ENCODE results near the gene LMO1. TPM values are rescaled to one million over a fixed set of nuclear protein-coding genes. Genes with fewer than 3 reads are reported as not detected.

LMO1 gene
- total RNA-seq, 3 donors from 2014 or later (not counting 1 experiment from before 2014, with no cell fraction given) = not detected

- H3K27me3 ChIP-seq (ENCODE audit: control insufficient read depth, insufficient read depth, low read length) = no peaks in the 10 kb centered on the region
- 97% methylated on average over 2 of the region's 2 CpGs for WGBS (ENCODE audit: insufficient coverage)
- Mint-ChIP-seq H3K4me3 (no peak overlapping the region), H3K9me3 (peaks cover 0 to 5% of the 10 kb centered on the region in 2 donors), H3K4me1 (no peaks in the 10 kb centered on the region), H3K27me3 (ENCODE audit: low read depth in 2 of 2) (peaks cover 9 to 24% of the 10 kb centered on the region in 2 donors), H3K27ac (no peak overlapping the region), H3K36me3 (no peaks in the 10 kb centered on the region)
- intact Hi-C loops (cut with micrococcal nuclease) = no loop called here
- DNase-seq (no peak), ATAC-seq (no peak)
- H3K4me3 ChIP-seq (ENCODE audit: low read length) = no peak overlapping the region
- H3K36me3 ChIP-seq (ENCODE audit: control insufficient read depth, insufficient read depth, low read length) = no peaks in the 10 kb centered on the region
- no peaks in the 10 kb centered on the region for H3K9me3 ChIP-seq (ENCODE audit: control insufficient read depth, insufficient read depth, low read length)
- H3K27ac ChIP-seq (ENCODE audit: low read length) = no peak overlapping the region
- TF ChIP-seq, protein P1, sequence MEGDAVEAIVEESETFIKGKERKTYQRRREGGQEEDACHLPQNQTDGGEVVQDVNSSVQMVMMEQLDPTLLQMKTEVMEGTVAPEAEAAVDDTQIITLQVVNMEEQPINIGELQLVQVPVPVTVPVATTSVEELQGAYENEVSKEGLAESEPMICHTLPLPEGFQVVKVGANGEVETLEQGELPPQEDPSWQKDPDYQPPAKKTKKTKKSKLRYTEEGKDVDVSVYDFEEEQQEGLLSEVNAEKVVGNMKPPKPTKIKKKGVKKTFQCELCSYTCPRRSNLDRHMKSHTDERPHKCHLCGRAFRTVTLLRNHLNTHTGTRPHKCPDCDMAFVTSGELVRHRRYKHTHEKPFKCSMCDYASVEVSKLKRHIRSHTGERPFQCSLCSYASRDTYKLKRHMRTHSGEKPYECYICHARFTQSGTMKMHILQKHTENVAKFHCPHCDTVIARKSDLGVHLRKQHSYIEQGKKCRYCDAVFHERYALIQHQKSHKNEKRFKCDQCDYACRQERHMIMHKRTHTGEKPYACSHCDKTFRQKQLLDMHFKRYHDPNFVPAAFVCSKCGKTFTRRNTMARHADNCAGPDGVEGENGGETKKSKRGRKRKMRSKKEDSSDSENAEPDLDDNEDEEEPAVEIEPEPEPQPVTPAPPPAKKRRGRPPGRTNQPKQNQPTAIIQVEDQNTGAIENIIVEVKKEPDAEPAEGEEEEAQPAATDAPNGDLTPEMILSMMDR (IDR thresholded peaks at IDR 0.05) = no peak
- no peaks in the 10 kb centered on the region for H3K4me1 ChIP-seq (ENCODE audit: control insufficient read depth, insufficient read depth, low read length)
Observed at GRCh38 chr11:8301622-8302021, 37.9 kb upstream of the LMO1 start.

DNA sequence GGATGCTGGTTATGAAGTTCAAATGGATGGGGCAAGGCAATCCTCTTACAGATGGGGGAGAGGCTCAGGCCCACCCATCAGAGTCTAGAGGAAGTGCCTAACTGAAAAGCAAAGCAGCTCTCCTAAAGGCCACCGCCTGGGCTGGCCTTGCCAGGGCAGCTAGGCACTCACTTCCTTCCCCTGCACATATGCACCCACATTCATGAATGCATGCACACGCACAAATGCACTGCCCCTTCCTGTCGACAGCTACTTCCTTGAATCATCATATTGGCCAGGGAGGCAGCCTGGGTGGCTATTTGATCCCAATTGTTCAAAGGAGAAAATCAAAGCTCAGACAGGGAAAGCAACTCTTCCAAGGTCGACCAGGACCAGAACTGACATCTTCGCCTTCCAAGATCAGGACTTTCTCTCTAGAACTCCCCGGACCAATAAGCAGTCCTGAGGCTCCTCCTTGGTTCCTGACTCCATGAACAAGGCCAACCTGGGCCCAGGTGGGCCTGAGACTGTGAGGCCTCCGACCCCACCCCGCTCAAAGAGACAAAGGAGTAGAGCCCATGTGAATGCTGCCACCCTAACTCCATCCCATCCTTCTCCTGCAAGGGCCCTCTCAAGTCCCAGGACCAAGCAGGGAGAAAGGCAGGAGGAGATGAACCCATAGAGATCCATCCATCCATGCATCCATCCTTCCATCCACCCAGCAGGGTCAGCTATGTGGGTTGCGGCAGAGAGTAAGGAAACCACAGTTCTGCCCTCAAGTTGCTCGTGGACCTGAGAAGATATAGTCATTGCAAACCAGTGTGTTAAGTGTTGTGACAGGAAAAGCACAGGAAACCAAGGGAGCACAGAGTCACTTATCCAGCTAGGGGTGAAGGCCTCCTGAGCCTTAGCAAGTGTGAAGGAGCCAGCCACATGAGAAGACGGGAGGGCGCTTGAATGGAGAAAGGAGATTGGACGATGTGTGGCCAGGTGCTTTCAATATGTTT is 35.4 kb upstream of the LMO1 start:
- 64% methylated on average over 13 of the region's 13 CpGs for WGBS (ENCODE audit: insufficient coverage)
- no peaks in the 10 kb centered on the region for H3K36me3 Mint-ChIP-seq
- DNase-seq (no peak), ATAC-seq (no peak)
- peaks cover 0 to 2% of the 10 kb centered on the region in 2 donors for H3K9me3 Mint-ChIP-seq
- H3K27ac Mint-ChIP-seq = no peak overlapping the region
- no peaks in the 10 kb centered on the region for H3K9me3 ChIP-seq (ENCODE audit: control insufficient read depth, insufficient read depth, low read length)
- H3K36me3 ChIP-seq (ENCODE audit: control insufficient read depth, insufficient read depth, low read length) = no peaks in the 10 kb centered on the region
- H3K27ac ChIP-seq (ENCODE audit: low read length) = no peak overlapping the region
- TF ChIP-seq, protein P1 (IDR thresholded peaks at IDR 0.05) = no peak
- no peaks in the 10 kb centered on the region for H3K27me3 ChIP-seq (ENCODE audit: control insufficient read depth, insufficient read depth, low read length)
- no peak overlapping the region for H3K4me3 ChIP-seq (ENCODE audit: low read length)
- no peaks in the 10 kb centered on the region for H3K4me1 Mint-ChIP-seq
- peaks cover 9 to 16% of the 10 kb centered on the region in 2 donors for H3K27me3 Mint-ChIP-seq (ENCODE audit: low read depth in 2 of 2)
- intact Hi-C loops (cut with micrococcal nuclease) = no loop called here
- H3K4me1 ChIP-seq (ENCODE audit: control insufficient read depth, insufficient read depth, low read length) = no peaks in the 10 kb centered on the region
- H3K4me3 Mint-ChIP-seq = no peak overlapping the region

DNA sequence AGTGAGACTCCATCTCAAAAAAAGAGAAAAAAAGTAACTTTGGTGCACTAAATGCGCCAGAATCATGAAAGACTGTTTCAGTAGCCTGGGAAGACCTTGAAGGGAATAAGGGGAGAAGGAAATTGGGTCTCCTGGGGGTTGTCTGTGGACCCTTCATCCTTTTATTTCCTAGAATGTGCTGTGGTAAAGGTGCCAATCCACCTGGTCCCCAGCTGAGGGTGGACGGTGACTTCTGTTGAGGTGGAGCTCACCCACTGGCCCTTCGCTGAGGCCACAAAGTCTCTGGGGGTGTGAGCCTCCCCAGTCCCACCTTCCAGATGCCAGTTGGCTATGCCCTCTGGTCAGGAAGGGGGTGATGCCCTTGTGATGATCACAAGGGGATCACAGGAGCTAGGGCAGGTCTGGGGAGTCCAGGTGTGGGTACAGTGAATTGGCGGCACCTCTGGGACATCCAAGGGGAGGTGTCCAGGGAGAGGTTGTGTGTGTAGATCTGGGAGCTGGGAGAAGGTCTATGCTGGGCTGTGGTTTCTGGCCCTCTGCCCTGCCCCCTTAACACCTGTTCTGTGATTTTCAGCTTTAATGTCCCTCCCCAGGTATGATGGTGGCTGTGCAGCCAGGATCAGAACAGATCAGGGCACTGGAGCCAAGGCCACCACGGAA is 34.2 kb upstream of the LMO1 start:
- TF ChIP-seq, protein P1 (IDR thresholded peaks at IDR 0.05) = no peak
- no peak overlapping the region for H3K4me3 ChIP-seq (ENCODE audit: low read length)
- no peaks in the 10 kb centered on the region for H3K27me3 ChIP-seq (ENCODE audit: control insufficient read depth, insufficient read depth, low read length)
- no peaks in the 10 kb centered on the region for H3K9me3 ChIP-seq (ENCODE audit: control insufficient read depth, insufficient read depth, low read length)
- H3K27me3 Mint-ChIP-seq (ENCODE audit: low read depth in 2 of 2) = peaks cover 9 to 16% of the 10 kb centered on the region in 2 donors
- no peak overlapping the region for H3K27ac ChIP-seq (ENCODE audit: low read length)
- H3K36me3 ChIP-seq (ENCODE audit: control insufficient read depth, insufficient read depth, low read length) = no peaks in the 10 kb centered on the region
- H3K4me1 ChIP-seq (ENCODE audit: control insufficient read depth, insufficient read depth, low read length) = no peaks in the 10 kb centered on the region
- no peak for DNase-seq
- no peak overlapping the region for H3K27ac Mint-ChIP-seq
- intact Hi-C loops (cut with micrococcal nuclease) = no loop called here
- no peaks in the 10 kb centered on the region for H3K4me1 Mint-ChIP-seq
- WGBS (ENCODE audit: insufficient coverage) = 95% methylated on average over 5 of the region's 5 CpGs
- H3K9me3 Mint-ChIP-seq = peaks cover 0 to 2% of the 10 kb centered on the region in 2 donors
- ATAC-seq = no peak
- no peaks in the 10 kb centered on the region for H3K36me3 Mint-ChIP-seq
- H3K4me3 Mint-ChIP-seq = no peak overlapping the region
